ENCODE results near the gene AMDHD2. TPM values are rescaled to one million over a fixed set of nuclear protein-coding genes. Genes with fewer than 3 reads are reported as not detected.

Gene AMDHD2
- total and polyA plus RNA-seq, 2 of the 8 experiments (the other 6 are each of a cell fraction or from before 2014, with no cell fraction given), result 43.0 to 54.6 TPM

- TF ChIP-seq EP300 (IDR thresholded peaks at IDR 0.05; ENCODE audit: borderline replicate concordance in 1 of 2, low read depth in 2 of 2, low read length in 2 of 2), result peak in 1 of 2 experiments; percentile 21; a peak in 1 of 3 replicates
- no peak for TF ChIP-seq RFX5 (IDR thresholded peaks at IDR 0.05; ENCODE audit: borderline replicate concordance, low read depth, low read length)
- TF ChIP-seq CREB1 (IDR thresholded peaks at IDR 0.05), result peak; percentile 73; the same call in 1 of the 2 replicates
- peak; percentile 46; the same call in 1 of the 2 replicates for TF ChIP-seq NRF1 (IDR thresholded peaks at IDR 0.05; ENCODE audit: low read depth, low read length)
- TF ChIP-seq, protein P1, sequence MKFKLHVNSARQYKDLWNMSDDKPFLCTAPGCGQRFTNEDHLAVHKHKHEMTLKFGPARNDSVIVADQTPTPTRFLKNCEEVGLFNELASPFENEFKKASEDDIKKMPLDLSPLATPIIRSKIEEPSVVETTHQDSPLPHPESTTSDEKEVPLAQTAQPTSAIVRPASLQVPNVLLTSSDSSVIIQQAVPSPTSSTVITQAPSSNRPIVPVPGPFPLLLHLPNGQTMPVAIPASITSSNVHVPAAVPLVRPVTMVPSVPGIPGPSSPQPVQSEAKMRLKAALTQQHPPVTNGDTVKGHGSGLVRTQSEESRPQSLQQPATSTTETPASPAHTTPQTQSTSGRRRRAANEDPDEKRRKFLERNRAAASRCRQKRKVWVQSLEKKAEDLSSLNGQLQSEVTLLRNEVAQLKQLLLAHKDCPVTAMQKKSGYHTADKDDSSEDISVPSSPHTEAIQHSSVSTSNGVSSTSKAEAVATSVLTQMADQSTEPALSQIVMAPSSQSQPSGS (IDR thresholded peaks at IDR 0.05; ENCODE audit: low read length), result peak; percentile 56
- peak; percentile 34; the same call in 1 of the 2 replicates for TF ChIP-seq TBP (IDR thresholded peaks at IDR 0.05; ENCODE audit: low read depth, low read length)
- no peak for TF ChIP-seq BCL11A (IDR thresholded peaks at IDR 0.05; ENCODE audit: low read depth in 2 of 2, low read length in 2 of 2)
- peak; percentile 52 for TF ChIP-seq KDM4A (IDR thresholded peaks at IDR 0.05; ENCODE audit: low read depth, low read length, severe bottlenecking)
- TF ChIP-seq KDM5A (IDR thresholded peaks at IDR 0.05; ENCODE audit: low read length), result no peak
These were observed 11.7 kb downstream of the AMDHD2 start (continued) for GRCh38 chr16:2531696-2532493.

Measured in H1 (cell line).